LHCN-M2 (cell line): ENCODE measurements around the gene NDFIP2. TPM values are rescaled to one million over a fixed set of nuclear protein-coding genes. Genes with fewer than 3 reads are reported as not detected.
"Not testable (repeated sequence)": the region's sequence is repeated elsewhere in the genome, so short reads cannot be mapped to it uniquely, and the experiment has no call there.

Experiments
- DNase-seq: peaks from one replicate; pipeline ENCODE4 v3.0.0-alpha.2; 2012; ENCODE audit warnings: low read depth
- total RNA-seq: library from RNA; depleted of rRNA; stranded (reverse); fragments of >200 nt; gene quantifications from 2 replicates; pipeline ENCODE4 v1.2.3, GENCODE V29; 2014; rRNA removed

Gene NDFIP2
- total RNA-seq, 1 experiment from 2014 or later: 44.1 TPM

DNA sequence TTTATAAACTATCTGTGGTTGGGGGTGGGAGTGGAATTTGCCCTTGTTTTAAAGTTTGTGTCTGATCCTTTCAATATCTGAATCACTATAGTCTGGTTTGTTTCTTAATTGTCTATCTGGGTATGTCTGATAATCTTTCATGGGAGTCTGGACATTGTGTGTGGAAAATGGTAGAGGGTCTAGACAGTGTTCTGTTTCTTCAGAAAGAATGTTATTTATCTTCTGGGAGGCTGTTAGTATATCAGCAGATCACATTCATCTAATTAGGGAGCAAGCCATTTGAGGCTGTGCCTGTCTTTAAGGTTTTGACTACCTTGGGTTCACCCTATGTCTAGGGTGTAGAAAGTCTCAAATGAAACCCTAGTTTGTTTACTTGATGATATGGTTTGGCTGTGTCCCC is 110.5 kb downstream of the NDFIP2 start:
- no peak for DNase-seq

DNA sequence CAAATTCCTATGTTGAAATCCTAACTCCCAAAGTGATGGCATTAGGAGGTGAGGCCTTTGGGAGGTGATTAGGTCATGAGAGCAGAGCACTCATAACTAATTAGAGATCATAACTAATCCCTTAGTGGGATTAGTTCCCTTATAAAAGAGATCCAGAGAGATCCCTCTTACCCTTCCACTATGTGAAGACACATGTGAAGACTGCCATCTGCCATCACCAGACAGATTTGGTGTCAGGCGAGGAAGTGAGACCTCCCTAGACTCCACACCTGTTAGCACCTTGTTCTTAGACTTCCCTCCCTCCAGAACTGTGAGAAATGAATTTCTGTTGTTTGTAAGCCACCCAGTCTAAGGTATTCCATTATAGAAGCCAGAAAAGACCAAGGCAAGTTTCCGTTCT is 112.2 kb downstream of the NDFIP2 start:
- DNase-seq: no peak

DNA sequence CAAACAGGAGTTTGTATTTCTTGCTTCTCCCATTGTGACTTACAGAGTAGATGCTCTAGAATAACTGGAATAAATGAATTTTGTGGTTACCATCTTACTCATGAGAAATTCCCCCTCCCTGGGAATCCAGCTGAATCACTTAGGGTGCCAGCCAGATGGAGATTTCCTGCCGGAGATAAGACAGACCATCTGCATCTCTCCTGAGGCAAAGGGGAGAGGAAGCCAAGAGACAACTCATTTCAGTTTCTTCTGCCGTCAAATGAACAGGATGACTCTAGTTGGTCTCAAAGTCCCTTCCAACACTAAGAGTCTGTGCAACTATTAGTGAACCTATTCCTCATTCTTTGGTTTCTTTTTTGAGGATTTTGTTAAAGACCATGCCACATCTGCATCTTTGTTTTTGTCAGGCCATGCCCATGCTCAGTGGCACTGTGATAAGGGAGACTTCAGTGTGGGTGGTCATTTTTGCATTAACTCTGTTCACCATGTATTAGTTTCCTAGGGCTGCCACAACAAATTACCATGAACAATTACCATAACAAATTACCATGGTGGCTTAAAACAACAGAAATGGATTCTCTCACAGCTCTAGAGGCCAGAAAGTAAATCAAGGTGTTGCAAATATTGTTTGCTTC is 112.8 kb downstream of the NDFIP2 start:
- peak; percentile 92 for DNase-seq

DNA sequence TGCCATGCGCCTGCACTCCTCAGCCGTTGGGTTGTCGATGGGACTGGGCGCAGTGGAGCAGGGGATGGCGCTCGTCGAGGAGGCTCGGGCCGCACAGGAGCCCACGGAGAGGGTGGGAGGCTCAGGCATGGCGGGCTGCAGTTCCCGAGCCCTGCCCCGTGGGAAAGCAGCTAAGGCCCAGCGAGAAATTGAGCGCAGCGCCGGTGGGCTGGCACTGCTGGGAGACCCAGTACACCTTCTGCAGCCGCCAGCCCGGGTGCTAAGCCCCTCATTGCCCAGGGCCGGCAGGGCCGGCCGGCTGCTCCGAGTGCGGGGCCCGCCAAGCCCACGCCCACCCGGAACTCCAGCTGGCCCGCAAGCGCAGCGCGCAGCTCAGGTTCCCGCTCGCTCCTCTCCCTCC is 119.2 kb downstream of the NDFIP2 start:
- DNase-seq: not testable (repeated sequence)

DNA sequence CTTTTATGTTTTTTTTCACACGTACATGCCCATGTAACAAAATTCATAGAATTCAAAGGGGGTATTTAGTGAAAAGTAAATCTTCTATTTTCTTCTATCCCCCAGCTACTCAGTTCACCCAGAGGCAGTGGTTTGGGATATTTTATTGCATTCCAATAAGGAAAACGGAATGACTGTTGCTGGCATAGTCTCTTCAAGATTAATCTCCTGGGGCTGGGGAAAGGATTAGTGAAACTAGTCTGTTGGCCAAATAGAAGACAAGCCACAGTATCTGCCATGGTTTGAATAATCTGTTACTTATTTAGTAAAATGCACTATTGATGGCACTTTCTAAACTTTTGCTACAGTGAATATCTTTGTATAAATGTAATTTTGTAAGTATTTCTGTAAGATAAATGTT is 122.0 kb downstream of the NDFIP2 start:
- DNase-seq: no peak

DNA sequence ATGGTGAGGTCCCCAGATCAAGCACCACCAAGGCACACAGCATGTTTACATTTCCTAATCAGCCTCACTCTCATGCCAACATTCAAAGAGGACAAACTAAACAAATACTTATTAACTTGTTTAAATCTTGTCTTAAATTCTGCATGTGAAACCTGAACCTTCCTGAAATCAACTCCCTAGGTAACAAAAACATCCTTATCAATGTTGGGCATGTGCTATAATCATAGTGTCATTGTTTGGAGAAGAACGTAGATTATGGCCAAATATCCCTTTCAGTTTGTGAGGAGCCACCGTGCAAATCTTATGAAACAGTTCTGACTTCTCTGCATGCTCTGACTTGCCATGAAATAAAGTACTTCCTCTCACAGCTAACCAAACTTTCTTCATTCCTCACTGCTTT is 123.8 kb downstream of the NDFIP2 start:
- no peak for DNase-seq

Other genes starting within 250 kb of the NDFIP2 start
- 30.1 and 33.1 TPM in 2 replicates for gene RBM26, start 74.9 kb upstream of the NDFIP2 start, total RNA-seq